ENCODE measurements around the gene UGGT2. TPM values are rescaled to one million over a fixed set of nuclear protein-coding genes. Genes with fewer than 3 reads are reported as not detected.
"Not testable (repeated sequence)": the region's sequence is repeated elsewhere in the genome, so short reads cannot be mapped to it uniquely, and the experiment has no call there.

Gene UGGT2
- total RNA-seq, 1 donor from 2014 or later: 7.3 TPM

- ATAC-seq: peak; percentile 53
Observed at GRCh38 chr13:95814495-95814894, 238.7 kb downstream of the UGGT2 start.

GRCh38 chr13:95813139-95813538, 240.1 kb downstream of the UGGT2 start:
- ATAC-seq (no peak), DNase-seq (ENCODE audit: low spot score) (no peak)

More at GRCh38 chr13:95814495-95814894, 238.7 kb downstream of the UGGT2 start:
- no peak for DNase-seq (ENCODE audit: low spot score)

GRCh38 chr13:95809429-95809828, 243.8 kb downstream of the UGGT2 start:
- no peak for DNase-seq (ENCODE audit: low spot score)
- no peak for ATAC-seq

- DNase-seq (ENCODE audit: low spot score) (no peak), ATAC-seq (no peak)
Observed at GRCh38 chr13:95805921-95806320, 247.3 kb downstream of the UGGT2 start.

- ATAC-seq: no peak
- DNase-seq (ENCODE audit: low spot score): no peak
Observed at GRCh38 chr13:95801825-95802224, 251.4 kb downstream of the UGGT2 start.

- ATAC-seq: no peak
- DNase-seq (ENCODE audit: low spot score): no peak
Observed at GRCh38 chr13:95800436-95800835, 252.8 kb downstream of the UGGT2 start.

- no peak for ATAC-seq
Observed at GRCh38 chr13:95797016-95797415, 256.2 kb downstream of the UGGT2 start.

GRCh38 chr13:95793781-95794180, 259.4 kb downstream of the UGGT2 start:
- ATAC-seq: no peak
- DNase-seq (ENCODE audit: low spot score): no peak

More at GRCh38 chr13:95797016-95797415, 256.2 kb downstream of the UGGT2 start:
- DNase-seq (ENCODE audit: low spot score): no peak

- no peak for DNase-seq (ENCODE audit: low spot score)
- no peak for ATAC-seq
Observed at GRCh38 chr13:95793018-95793555, 260.1 kb downstream of the UGGT2 start.

GRCh38 chr13:95791084-95791722, 262.0 kb downstream of the UGGT2 start:
- DNase-seq (ENCODE audit: low spot score) (no peak), ATAC-seq (no peak)

- not testable (repeated sequence) for ATAC-seq; DNase-seq (ENCODE audit: low spot score)
Observed at GRCh38 chr13:95789315-95789714, 263.9 kb downstream of the UGGT2 start.

GRCh38 chr13:95788100-95788463, 265.1 kb downstream of the UGGT2 start:
- ATAC-seq (no peak), DNase-seq (ENCODE audit: low spot score) (no peak)

GRCh38 chr13:95787356-95788099, 265.7 kb downstream of the UGGT2 start:
- ATAC-seq: no peak

GRCh38 chr13:95784900-95785290, 268.3 kb downstream of the UGGT2 start:
- DNase-seq (ENCODE audit: low spot score): no peak
- ATAC-seq: no peak

More at GRCh38 chr13:95787356-95788099, 265.7 kb downstream of the UGGT2 start:
- DNase-seq (ENCODE audit: low spot score): no peak

- DNase-seq (ENCODE audit: low spot score) (no peak), ATAC-seq (no peak)
Observed at GRCh38 chr13:95784161-95784899, 268.9 kb downstream of the UGGT2 start.

- peak; percentile 33 for ATAC-seq
Observed at GRCh38 chr13:95783747-95784146, 269.5 kb downstream of the UGGT2 start.

GRCh38 chr13:95781940-95782339, 271.3 kb downstream of the UGGT2 start:
- ATAC-seq; DNase-seq (ENCODE audit: low spot score): not testable (repeated sequence)

More at GRCh38 chr13:95783747-95784146, 269.5 kb downstream of the UGGT2 start:
- no peak for DNase-seq (ENCODE audit: low spot score)

- ATAC-seq: no peak
- DNase-seq (ENCODE audit: low spot score): no peak
Observed at GRCh38 chr13:95781016-95781415, 272.2 kb downstream of the UGGT2 start.

- DNase-seq (ENCODE audit: low spot score): no peak
- ATAC-seq: no peak
Observed at GRCh38 chr13:95779522-95779921, 273.7 kb downstream of the UGGT2 start.

- ATAC-seq: no peak
- no peak for DNase-seq (ENCODE audit: low spot score)
Observed at GRCh38 chr13:95771905-95772304, 281.3 kb downstream of the UGGT2 start.

GRCh38 chr13:95763601-95764000, 289.6 kb downstream of the UGGT2 start:
- DNase-seq (ENCODE audit: low spot score): no peak
- ATAC-seq: no peak
